Measurements from ENCODE around the gene FKBP1C.

- no peak for TF ChIP-seq CTCF (IDR thresholded peaks at IDR 0.05; ENCODE audit: low read length)
- no peak for TF ChIP-seq EZH2phosphoT487 (IDR thresholded peaks at IDR 0.05; ENCODE audit: low read length)
Observed at GRCh38 chr6:63174173-63174572, 37.1 kb upstream of the FKBP1C start.

Data from MM.1S (cell line).